ENCODE measurements around the gene PTPN3.

- no peak for TF ChIP-seq EZH2 (IDR thresholded peaks at IDR 0.05)
- TF ChIP-seq POLR2AphosphoS5 (IDR thresholded peaks at IDR 0.05; ENCODE audit: borderline replicate concordance, low read depth, low read length) = no peak
Measured at GRCh38 chr9:109504689-109505088, 6.6 kb upstream of the PTPN3 start.

Data from SK-N-MC (cell line).